ACHN (cell line): Measurements from ENCODE around the gene FARSA.
"Not testable (repeated sequence)": the region's sequence is repeated elsewhere in the genome, so short reads cannot be mapped to it uniquely, and the experiment has no call there.

Experiments used
- DNase-seq: peaks from one replicate; pipeline ENCODE4 v3.0.0-alpha.2; 2015
- in situ Hi-C: cut with HindIII; loops from 2 replicates; pipeline ENCODE4 v1.10.0; 2017; ENCODE audit warnings: low sequenced_read_pairs, low pct_ligation_motif_present, low pct_unique_long_range_greater_than_20kb

The FARSA gene

GRCh38 chr19:12933287-12934072 is at the start of gene FARSA:
Gene FARSA (minus strand): TSS chr19:12933711. CDS start chr19:12933696, 15 bp downstream.
- in situ Hi-C loops = no loop called here
- DNase-seq = peak; percentile 89

- in situ Hi-C loops = no loop called here
- no peak for DNase-seq
Observed at GRCh38 chr19:12983091-12983490, 49.6 kb upstream of the FARSA start.

GRCh38 chr19:12982648-12983047 is 49.1 kb upstream of the FARSA start:
- DNase-seq = no peak
- in situ Hi-C loops = no loop called here

- DNase-seq = no peak
- in situ Hi-C loops = no loop called here
Observed at GRCh38 chr19:12979974-12980373, 46.5 kb upstream of the FARSA start.

- DNase-seq, in situ Hi-C loops: not testable (repeated sequence)
Observed at GRCh38 chr19:12976109-12976508, 42.6 kb upstream of the FARSA start.

GRCh38 chr19:12975221-12975741 is 41.8 kb upstream of the FARSA start:
- DNase-seq = no peak
- in situ Hi-C loops = no loop called here

GRCh38 chr19:12974301-12975220 is 41.0 kb upstream of the FARSA start:
- in situ Hi-C loops = no loop called here
- DNase-seq = no peak

GRCh38 chr19:12973236-12973635 is 39.7 kb upstream of the FARSA start:
- in situ Hi-C loops = no loop called here
- no peak for DNase-seq

- in situ Hi-C loops = no loop called here
Observed at GRCh38 chr19:12970070-12970820, 36.7 kb upstream of the FARSA start.

GRCh38 chr19:12969292-12969988 is 35.9 kb upstream of the FARSA start, which contains the start of gene DAND5:
Gene DAND5 (plus strand): TSS chr19:12969576. CDS start chr19:12969661, 85 bp downstream.
- no peak for DNase-seq
- in situ Hi-C loops = no loop called here

More at GRCh38 chr19:12970070-12970820, 36.7 kb upstream of the FARSA start:
- DNase-seq = no peak

GRCh38 chr19:12967907-12968306 is 34.4 kb upstream of the FARSA start:
- DNase-seq = no peak
- in situ Hi-C loops = no loop called here

GRCh38 chr19:12965812-12966135 is 32.3 kb upstream of the FARSA start:
- DNase-seq = no peak
- in situ Hi-C loops = no loop called here

- DNase-seq = peak; percentile 70
- in situ Hi-C loops = no loop called here
Observed at GRCh38 chr19:12965017-12965811, 31.7 kb upstream of the FARSA start.

- DNase-seq = no peak
Observed at GRCh38 chr19:12959481-12959880, 26.0 kb upstream of the FARSA start.

GRCh38 chr19:12957389-12957952 is 24.0 kb upstream of the FARSA start:
- DNase-seq, in situ Hi-C loops: not testable (repeated sequence)

More at GRCh38 chr19:12959481-12959880, 26.0 kb upstream of the FARSA start:
- in situ Hi-C loops = no loop called here

- in situ Hi-C loops = no loop called here
- peak; percentile 78 for DNase-seq
Observed at GRCh38 chr19:12956446-12957388, 23.2 kb upstream of the FARSA start, which contains the start of gene GADD45GIP1. Gene GADD45GIP1 (minus strand): TSS chr19:12957223. CDS start chr19:12957212, 11 bp downstream.
